ENCODE measurements around the gene CYP27B1.

The CYP27B1 gene

DNA sequence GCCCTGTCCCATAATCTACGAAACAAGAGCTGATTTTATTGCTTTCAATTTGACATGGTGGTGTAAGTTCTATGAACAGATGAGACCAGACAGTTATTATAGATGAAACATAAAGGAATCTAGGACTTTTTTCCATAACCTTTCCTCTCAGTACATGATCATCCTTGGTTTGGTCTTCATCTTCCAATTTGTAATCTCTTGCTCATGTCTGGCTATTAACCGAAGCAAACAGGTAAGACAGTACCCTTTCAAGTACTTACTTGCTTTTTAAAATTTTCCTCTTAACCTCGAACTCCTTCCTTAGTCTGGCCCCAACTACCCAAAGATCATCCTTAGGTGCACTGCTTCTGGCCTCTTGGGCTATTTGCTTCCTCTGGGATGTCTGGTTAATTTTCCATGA, 20.9 kb downstream of the CYP27B1 start:
- Mint-ChIP-seq H3K4me3 (peak overlapping the region; percentile 87 to 89 (median 88)), H3K9me3 (no peaks in the 10 kb centered on the region), H3K4me1 (peaks cover 15% of the 10 kb centered on the region), H3K27ac (peak overlapping the region; percentile 90 to 98 (median 94)), H3K27me3 (ENCODE audit: low read depth) (peaks cover 17% of the 10 kb centered on the region), H3K36me3 (ENCODE audit: low read depth) (peaks cover 47% of the 10 kb centered on the region)
- TF ChIP-seq, protein P1, sequence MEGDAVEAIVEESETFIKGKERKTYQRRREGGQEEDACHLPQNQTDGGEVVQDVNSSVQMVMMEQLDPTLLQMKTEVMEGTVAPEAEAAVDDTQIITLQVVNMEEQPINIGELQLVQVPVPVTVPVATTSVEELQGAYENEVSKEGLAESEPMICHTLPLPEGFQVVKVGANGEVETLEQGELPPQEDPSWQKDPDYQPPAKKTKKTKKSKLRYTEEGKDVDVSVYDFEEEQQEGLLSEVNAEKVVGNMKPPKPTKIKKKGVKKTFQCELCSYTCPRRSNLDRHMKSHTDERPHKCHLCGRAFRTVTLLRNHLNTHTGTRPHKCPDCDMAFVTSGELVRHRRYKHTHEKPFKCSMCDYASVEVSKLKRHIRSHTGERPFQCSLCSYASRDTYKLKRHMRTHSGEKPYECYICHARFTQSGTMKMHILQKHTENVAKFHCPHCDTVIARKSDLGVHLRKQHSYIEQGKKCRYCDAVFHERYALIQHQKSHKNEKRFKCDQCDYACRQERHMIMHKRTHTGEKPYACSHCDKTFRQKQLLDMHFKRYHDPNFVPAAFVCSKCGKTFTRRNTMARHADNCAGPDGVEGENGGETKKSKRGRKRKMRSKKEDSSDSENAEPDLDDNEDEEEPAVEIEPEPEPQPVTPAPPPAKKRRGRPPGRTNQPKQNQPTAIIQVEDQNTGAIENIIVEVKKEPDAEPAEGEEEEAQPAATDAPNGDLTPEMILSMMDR (IDR thresholded peaks at IDR 0.05; ENCODE audit: unreplicated experiment in 3 of 3), result no peak

DNA sequence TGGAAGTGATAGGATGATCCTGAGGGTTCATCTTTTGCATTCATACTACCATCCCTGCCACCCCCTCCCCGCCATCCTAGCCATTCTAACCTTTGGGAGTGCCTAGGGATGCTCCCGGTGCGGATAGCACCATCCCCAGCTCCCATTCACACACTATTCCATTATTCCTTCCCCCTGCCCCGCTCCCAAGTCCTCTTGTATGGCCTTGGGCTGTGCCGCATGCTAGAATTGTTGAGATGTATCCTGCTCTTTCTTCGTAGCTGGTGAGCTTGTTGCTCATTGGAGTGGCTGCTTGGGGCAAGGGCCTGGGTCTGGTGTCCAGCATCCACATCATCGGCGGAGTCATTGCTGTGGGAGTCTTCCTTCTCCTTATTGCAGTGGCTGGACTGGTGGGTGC, 21.4 kb downstream of the CYP27B1 start:
- H3K4me3 Mint-ChIP-seq, result peak overlapping the region; percentile 87 to 89 (median 88)
- peaks cover 14% of the 10 kb centered on the region for H3K4me1 Mint-ChIP-seq
- H3K36me3 Mint-ChIP-seq (ENCODE audit: low read depth), result peaks cover 42% of the 10 kb centered on the region
- no peaks in the 10 kb centered on the region for H3K9me3 Mint-ChIP-seq
- H3K27me3 Mint-ChIP-seq (ENCODE audit: low read depth), result peaks cover 22% of the 10 kb centered on the region
- TF ChIP-seq, protein P1 (IDR thresholded peaks at IDR 0.05; ENCODE audit: unreplicated experiment in 3 of 3), result no peak
- H3K27ac Mint-ChIP-seq, result peak overlapping the region; percentile 90 to 98 (median 94)

GRCh38 chr12:57744777-57745484, 21.9 kb downstream of the CYP27B1 start, which contains the start of gene TSPAN31:
Gene TSPAN31, plus strand, starts transcription at chr12:57745039. Its CDS starts 116 bp downstream, at chr12:57745155.
- Mint-ChIP-seq H3K27me3 (ENCODE audit: low read depth) (peaks cover 28% of the 10 kb centered on the region), H3K27ac (peak within 1 kb of the TSS; percentile 90 to 98 (median 94)), H3K4me3 (peak within 1 kb of the TSS; percentile 87 to 89 (median 88)), H3K4me1 (peaks cover 14% of the 10 kb centered on the region), H3K9me3 (no peaks in the 10 kb centered on the region), H3K36me3 (ENCODE audit: low read depth) (peaks cover 37% of the 10 kb centered on the region)
- TF ChIP-seq, protein P1 (IDR thresholded peaks at IDR 0.05; ENCODE audit: unreplicated experiment in 3 of 3), result no peak

DNA sequence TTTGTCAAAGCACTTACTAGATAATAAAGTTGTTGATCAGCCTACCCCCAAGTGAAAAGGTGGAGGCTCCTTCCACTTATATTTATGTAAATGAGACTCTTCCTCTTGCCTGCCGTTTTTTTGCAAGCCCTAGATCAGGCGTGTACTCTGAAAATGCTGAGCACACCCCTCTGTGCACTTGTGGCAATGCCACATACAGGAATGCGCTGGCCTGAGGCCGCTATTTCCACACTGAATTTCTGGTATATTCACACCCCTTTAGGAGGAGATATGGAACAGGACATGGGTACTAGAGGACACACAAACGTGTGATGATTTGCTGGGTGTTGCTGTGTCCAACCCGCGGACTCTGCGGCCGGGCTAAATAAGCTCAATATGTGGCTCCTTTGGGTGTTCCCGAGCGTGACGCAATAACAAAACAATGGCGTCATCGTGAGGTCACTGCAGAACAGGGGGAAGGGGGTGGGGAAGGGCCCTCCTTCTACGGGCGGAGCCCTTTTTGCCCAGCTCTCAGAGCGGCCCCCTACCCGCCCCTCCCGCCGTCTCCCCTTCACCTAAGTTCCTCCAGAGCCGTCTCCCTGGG, 22.6 kb downstream of the CYP27B1 start:
- no peaks in the 10 kb centered on the region for H3K9me3 Mint-ChIP-seq
- H3K36me3 Mint-ChIP-seq (ENCODE audit: low read depth), result peaks cover 34% of the 10 kb centered on the region
- H3K4me1 Mint-ChIP-seq, result peaks cover 17% of the 10 kb centered on the region
- H3K27ac Mint-ChIP-seq, result peak overlapping the region; percentile 90 to 98 (median 94)
- H3K27me3 Mint-ChIP-seq (ENCODE audit: low read depth), result peaks cover 34% of the 10 kb centered on the region
- peak overlapping the region; percentile 87 to 89 (median 88) for H3K4me3 Mint-ChIP-seq
- TF ChIP-seq, protein P1 (IDR thresholded peaks at IDR 0.05; ENCODE audit: unreplicated experiment in 3 of 3), result no peak

- peaks cover 22% of the 10 kb centered on the region for H3K4me1 Mint-ChIP-seq
- H3K4me3 Mint-ChIP-seq, result peak overlapping the region; percentile 87 to 89 (median 88)
- peaks cover 29% of the 10 kb centered on the region for H3K36me3 Mint-ChIP-seq (ENCODE audit: low read depth)
- H3K27ac Mint-ChIP-seq, result peak overlapping the region in 1 of 3 experiments; percentile 94
- TF ChIP-seq, protein P1 (IDR thresholded peaks at IDR 0.05; ENCODE audit: unreplicated experiment in 3 of 3), result no peak
- H3K9me3 Mint-ChIP-seq, result no peaks in the 10 kb centered on the region
- peaks cover 39% of the 10 kb centered on the region for H3K27me3 Mint-ChIP-seq (ENCODE audit: low read depth)
These were observed 23.1 kb downstream of the CYP27B1 start for GRCh38 chr12:57743769-57744168.
